ENCODE results near the gene ECD. TPM values are rescaled to one million over a fixed set of nuclear protein-coding genes. Genes with fewer than 3 reads are reported as not detected.

ECD gene
- polyA plus RNA-seq, 1 of the 3 experiments (the other 2 are of a cell fraction), result 21.4 TPM

DNA sequence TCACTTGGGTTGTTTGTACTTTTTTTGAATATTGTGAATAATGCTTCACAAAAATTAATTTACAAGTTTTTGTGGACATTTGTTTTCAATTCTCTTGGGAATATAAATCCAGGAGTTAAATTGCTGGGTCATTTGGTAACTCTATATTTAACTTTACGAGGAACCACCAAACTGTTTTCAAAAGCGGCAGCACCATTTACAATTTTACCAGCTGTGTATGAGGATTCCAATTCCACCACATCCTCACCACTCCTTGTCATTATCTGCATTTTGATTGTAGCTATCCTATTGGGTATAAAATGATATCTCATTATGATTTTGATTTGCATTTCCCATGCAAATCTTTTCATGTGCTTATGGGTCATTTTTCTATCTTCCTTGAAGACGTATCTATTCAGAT lies 61.5 kb downstream of the ECD start:
- WGBS (ENCODE audit: low lambda C conversion rate), result 95% methylated on average over 3 of the region's 3 CpGs
- H3K9me3 ChIP-seq, result no peaks in the 10 kb centered on the region
- H3K9ac ChIP-seq, result no peak overlapping the region
- POLR2A ChIA-PET, result no interaction called here
- H3K9me2 ChIP-seq, result no peaks in the 10 kb centered on the region
- no peaks in the 10 kb centered on the region for H3K27me3 ChIP-seq (ENCODE audit: insufficient read depth)
- no peak overlapping the region for H3K27ac ChIP-seq (ENCODE audit: low read depth in 2 of 2, low read length in 1 of 2)
- peaks cover 0 to 12% of the 10 kb centered on the region in 2 experiments for H3K36me3 ChIP-seq (replicated peaks in 1 of 2; ENCODE audit: control insufficient read depth in 1 of 2, insufficient read depth in 2 of 2, low read length in 1 of 2)
- CTCF ChIA-PET, result interaction anchor here (0.9 kb wide), 1 partner anchor 9 kb away, joined by 3 read pairs; the partner anchor contains the start of gene P4HA1
- H3F3A ChIP-seq (replicated peaks; ENCODE audit: insufficient read depth), result peaks cover 18% of the 10 kb centered on the region
- no peak overlapping the region for H3K4me2 ChIP-seq
- no peak for DNase-seq
- no peak overlapping the region for H2AFZ ChIP-seq (ENCODE audit: low read depth)
- H3K79me2 ChIP-seq (ENCODE audit: insufficient read depth), result no peaks in the 10 kb centered on the region
- H3K4me3 ChIP-seq (ENCODE audit: low read depth in 2 of 2, low read length in 1 of 2), result no peak overlapping the region
- peaks cover 0 to 3% of the 10 kb centered on the region in 2 experiments; a peak in 1 of 4 replicates for H3K4me1 ChIP-seq (ENCODE audit: control insufficient read depth in 1 of 2, insufficient read depth in 2 of 2, low read depth in 1 of 2, low read length in 1 of 2)
- TF ChIP-seq FOXJ3 (CRISPR knock-in tag; IDR thresholded peaks at IDR 0.05), result no peak
- no peak for TF ChIP-seq MEF2A (IDR thresholded peaks at IDR 0.05; ENCODE audit: borderline replicate concordance, low read depth)
- no peak for TF ChIP-seq TEAD4 (IDR thresholded peaks at IDR 0.05; ENCODE audit: borderline replicate concordance, insufficient read depth)
- no peak for TF ChIP-seq JUND (IDR thresholded peaks at IDR 0.05)
- TF ChIP-seq, protein P1, sequence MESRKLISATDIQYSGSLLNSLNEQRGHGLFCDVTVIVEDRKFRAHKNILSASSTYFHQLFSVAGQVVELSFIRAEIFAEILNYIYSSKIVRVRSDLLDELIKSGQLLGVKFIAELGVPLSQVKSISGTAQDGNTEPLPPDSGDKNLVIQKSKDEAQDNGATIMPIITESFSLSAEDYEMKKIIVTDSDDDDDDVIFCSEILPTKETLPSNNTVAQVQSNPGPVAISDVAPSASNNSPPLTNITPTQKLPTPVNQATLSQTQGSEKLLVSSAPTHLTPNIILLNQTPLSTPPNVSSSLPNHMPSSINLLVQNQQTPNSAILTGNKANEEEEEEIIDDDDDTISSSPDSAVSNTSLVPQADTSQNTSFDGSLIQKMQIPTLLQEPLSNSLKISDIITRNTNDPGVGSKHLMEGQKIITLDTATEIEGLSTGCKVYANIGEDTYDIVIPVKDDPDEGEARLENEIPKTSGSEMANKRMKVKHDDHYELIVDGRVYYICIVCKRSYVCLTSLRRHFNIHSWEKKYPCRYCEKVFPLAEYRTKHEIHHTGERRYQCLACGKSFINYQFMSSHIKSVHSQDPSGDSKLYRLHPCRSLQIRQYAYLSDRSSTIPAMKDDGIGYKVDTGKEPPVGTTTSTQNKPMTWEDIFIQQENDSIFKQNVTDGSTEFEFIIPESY (IDR thresholded peaks at IDR 0.05; ENCODE audit: borderline replicate concordance, low read depth), result no peak
- TF ChIP-seq SMC3 (IDR thresholded peaks at IDR 0.05; ENCODE audit: low read depth, low read length), result no peak
- no peak for TF ChIP-seq GATA2 (CRISPR knock-in tag; IDR thresholded peaks at IDR 0.05)
- TF ChIP-seq ELF1 (IDR thresholded peaks at IDR 0.05), result no peak
- no peak for TF ChIP-seq TCF12 (IDR thresholded peaks at IDR 0.05)
- TF ChIP-seq GABPA (IDR thresholded peaks at IDR 0.05; ENCODE audit: low read depth), result no peak
- TF ChIP-seq, protein P2, sequence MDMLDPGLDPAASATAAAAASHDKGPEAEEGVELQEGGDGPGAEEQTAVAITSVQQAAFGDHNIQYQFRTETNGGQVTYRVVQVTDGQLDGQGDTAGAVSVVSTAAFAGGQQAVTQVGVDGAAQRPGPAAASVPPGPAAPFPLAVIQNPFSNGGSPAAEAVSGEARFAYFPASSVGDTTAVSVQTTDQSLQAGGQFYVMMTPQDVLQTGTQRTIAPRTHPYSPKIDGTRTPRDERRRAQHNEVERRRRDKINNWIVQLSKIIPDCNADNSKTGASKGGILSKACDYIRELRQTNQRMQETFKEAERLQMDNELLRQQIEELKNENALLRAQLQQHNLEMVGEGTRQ (IDR thresholded peaks at IDR 0.05; ENCODE audit: borderline replicate concordance, low read depth, low read length), result no peak
- TF ChIP-seq FOXM1 (IDR thresholded peaks at IDR 0.05; ENCODE audit: low read depth), result no peak
- TF ChIP-seq RAD21 (IDR thresholded peaks at IDR 0.05; ENCODE audit: low read length), result no peak
- TF ChIP-seq, protein P3, sequence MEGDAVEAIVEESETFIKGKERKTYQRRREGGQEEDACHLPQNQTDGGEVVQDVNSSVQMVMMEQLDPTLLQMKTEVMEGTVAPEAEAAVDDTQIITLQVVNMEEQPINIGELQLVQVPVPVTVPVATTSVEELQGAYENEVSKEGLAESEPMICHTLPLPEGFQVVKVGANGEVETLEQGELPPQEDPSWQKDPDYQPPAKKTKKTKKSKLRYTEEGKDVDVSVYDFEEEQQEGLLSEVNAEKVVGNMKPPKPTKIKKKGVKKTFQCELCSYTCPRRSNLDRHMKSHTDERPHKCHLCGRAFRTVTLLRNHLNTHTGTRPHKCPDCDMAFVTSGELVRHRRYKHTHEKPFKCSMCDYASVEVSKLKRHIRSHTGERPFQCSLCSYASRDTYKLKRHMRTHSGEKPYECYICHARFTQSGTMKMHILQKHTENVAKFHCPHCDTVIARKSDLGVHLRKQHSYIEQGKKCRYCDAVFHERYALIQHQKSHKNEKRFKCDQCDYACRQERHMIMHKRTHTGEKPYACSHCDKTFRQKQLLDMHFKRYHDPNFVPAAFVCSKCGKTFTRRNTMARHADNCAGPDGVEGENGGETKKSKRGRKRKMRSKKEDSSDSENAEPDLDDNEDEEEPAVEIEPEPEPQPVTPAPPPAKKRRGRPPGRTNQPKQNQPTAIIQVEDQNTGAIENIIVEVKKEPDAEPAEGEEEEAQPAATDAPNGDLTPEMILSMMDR (IDR thresholded peaks at IDR 0.05), result no peak
- no peaks in the 10 kb centered on the region for H4K20me1 ChIP-seq (ENCODE audit: insufficient read depth)

DNA sequence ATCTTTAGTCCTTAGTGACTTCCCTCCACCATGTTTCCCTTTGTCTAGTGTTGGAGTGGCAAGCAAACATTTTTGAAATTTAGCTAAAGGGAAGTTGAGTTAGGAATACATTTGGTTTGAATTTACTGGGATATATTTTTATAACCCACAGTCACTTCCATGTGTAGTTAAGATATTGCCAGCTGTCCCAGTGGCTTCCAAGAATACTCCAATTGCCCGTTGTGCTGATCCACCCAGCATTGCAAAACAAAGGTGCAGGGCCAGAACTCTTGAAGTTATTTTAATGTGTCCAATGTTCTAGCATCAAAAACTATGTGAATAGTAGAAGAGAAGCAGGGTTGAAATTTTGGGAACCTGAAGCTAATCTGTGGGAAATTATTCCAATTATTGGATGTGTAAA lies 68.7 kb downstream of the ECD start:
- peaks cover 18% of the 10 kb centered on the region for H3K79me2 ChIP-seq (ENCODE audit: insufficient read depth)
- peaks cover 32% of the 10 kb centered on the region for H3F3A ChIP-seq (replicated peaks; ENCODE audit: insufficient read depth)
- no peak overlapping the region for H3K27ac ChIP-seq (ENCODE audit: low read depth in 2 of 2, low read length in 1 of 2)
- no peak overlapping the region for H3K4me3 ChIP-seq (ENCODE audit: low read depth in 2 of 2, low read length in 1 of 2)
- no peaks in the 10 kb centered on the region for H3K36me3 ChIP-seq (replicated peaks in 1 of 2; ENCODE audit: control insufficient read depth in 1 of 2, insufficient read depth in 2 of 2, low read length in 1 of 2)
- H3K4me2 ChIP-seq, result no peak overlapping the region
- no peak overlapping the region for H3K9ac ChIP-seq
- H3K9me3 ChIP-seq, result no peaks in the 10 kb centered on the region
- no peaks in the 10 kb centered on the region for H4K20me1 ChIP-seq (ENCODE audit: insufficient read depth)
- H3K4me1 ChIP-seq (ENCODE audit: control insufficient read depth in 1 of 2, insufficient read depth in 2 of 2, low read depth in 1 of 2, low read length in 1 of 2), result peaks cover 4% of the 10 kb centered on the region in 2 experiments; a peak in 2 of 4 replicates
- CTCF ChIA-PET, result interaction anchor here (1.2 to 2.5 kb wide), 3 partner anchors 11 to 38 kb away, joined by 3 to 13 read pairs (median 4); partner anchors contain the start of gene NUDT13
- H3K9me2 ChIP-seq, result no peaks in the 10 kb centered on the region
- POLR2A ChIA-PET, result interaction anchor here (0.9 kb wide), 1 partner anchor 11 kb away, joined by 8 read pairs; the partner anchor contains the start of gene NUDT13
- TF ChIP-seq FOXM1 (IDR thresholded peaks at IDR 0.05; ENCODE audit: low read depth), result no peak
- H2AFZ ChIP-seq (ENCODE audit: low read depth), result no peak overlapping the region
- no peaks in the 10 kb centered on the region for H3K27me3 ChIP-seq (ENCODE audit: insufficient read depth)
- DNase-seq, result no peak
- 100% methylated on average over 1 of the region's 1 CpG for WGBS (ENCODE audit: low lambda C conversion rate)
